WI38 (cell line): ENCODE results near the gene FOXO6.

Experiments used
- H3K4me3 ChIP-seq: 2 replicates; pipeline ENCODE4 v1.5.1; 2011; ENCODE audit warnings: low read depth, mild to moderate bottlenecking, control low read depth, low read length
- TF ChIP-seq, protein P1 (sequence below): IDR thresholded peaks from 2 replicates; pipeline ENCODE4 v1.5.1; 2012; ENCODE audit warnings: low read depth, mild to moderate bottlenecking, control low read depth, low read length

FOXO6 gene

DNA sequence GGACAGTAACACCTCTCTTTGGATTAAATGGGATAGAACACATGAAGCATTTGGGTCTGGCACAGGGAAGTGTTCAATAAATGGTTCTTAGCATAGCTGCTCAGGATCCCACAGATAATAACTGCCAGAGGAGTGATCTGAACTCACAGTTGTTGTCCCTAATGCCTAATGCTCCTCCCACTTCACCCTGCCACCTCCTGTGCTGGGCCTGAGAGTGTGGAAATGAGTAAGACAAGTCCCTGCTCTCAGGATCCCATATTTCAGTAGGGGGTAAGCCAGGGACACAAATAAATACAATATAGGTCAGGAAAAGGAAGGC is 19.9 kb upstream of the FOXO6 start:
- no peak overlapping the region for H3K4me3 ChIP-seq
- TF ChIP-seq, protein P1, sequence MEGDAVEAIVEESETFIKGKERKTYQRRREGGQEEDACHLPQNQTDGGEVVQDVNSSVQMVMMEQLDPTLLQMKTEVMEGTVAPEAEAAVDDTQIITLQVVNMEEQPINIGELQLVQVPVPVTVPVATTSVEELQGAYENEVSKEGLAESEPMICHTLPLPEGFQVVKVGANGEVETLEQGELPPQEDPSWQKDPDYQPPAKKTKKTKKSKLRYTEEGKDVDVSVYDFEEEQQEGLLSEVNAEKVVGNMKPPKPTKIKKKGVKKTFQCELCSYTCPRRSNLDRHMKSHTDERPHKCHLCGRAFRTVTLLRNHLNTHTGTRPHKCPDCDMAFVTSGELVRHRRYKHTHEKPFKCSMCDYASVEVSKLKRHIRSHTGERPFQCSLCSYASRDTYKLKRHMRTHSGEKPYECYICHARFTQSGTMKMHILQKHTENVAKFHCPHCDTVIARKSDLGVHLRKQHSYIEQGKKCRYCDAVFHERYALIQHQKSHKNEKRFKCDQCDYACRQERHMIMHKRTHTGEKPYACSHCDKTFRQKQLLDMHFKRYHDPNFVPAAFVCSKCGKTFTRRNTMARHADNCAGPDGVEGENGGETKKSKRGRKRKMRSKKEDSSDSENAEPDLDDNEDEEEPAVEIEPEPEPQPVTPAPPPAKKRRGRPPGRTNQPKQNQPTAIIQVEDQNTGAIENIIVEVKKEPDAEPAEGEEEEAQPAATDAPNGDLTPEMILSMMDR: no peak

DNA sequence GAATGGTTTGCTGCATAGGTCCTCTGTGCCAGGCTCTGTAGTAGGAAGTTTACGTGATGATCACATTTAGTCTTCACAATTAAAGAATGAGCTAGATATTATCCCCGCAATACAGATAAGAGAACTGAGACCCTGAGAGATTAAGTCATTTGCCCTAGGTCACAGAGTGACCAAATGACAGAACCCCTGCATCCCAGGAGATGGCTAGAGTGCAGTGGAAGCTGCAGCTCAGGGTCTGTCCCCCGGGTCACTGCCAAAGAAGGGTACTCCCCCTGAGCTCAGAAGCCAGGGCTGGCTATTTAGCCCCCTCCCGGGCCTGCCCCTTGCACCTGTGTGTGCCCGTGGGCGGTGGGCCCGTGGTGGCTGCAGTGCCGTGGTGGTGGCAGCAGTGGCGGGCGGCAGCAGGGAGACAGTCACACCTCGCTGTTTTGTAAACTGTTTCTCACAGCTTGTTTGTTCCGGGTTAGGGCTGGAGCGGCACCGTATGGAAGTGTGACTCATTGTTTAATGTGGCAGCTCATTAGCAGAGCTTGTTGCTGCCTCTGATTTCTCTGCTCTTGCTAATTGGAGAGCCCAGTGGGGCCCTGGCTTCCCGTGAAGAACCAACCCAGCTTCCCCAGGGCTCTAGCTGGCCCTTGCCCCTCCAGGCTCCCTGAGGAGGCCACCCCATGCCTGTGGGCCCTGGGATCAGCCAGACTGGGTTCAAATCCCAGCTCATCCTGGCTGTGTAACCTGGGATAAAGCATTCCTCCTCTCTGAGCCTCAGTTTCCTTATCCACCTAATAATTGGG is 19.3 kb upstream of the FOXO6 start:
- TF ChIP-seq, protein P1: no peak
- H3K4me3 ChIP-seq: no peak overlapping the region

DNA sequence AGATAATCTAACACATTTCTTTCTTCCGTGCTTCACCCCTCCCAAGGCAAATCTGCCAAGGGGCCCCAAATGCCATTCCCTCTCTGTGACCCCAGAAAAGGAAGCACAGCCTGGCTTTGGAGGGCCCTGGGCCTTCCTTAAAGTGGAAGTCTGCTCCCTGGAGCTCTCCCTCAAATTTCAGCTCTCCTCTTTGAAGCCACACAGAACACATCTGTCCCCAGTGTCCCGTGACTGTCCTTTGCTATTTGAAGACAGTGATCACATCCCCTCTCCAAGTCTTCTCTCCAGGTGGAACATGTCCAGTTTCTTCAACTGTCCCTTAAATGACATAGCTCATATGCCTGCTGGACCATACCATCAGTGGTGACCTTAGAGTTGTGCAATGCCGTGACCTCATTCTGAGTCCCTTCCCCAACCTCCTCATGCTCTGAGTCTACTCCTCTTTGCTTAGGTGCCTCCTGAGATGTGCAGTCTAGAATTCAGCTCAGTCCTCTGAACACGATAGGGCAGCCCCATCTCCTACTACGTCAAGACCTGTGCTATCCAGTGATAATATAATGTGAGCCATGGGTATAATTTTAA is 18.4 kb upstream of the FOXO6 start:
- no peak overlapping the region for H3K4me3 ChIP-seq
- TF ChIP-seq, protein P1: no peak

DNA sequence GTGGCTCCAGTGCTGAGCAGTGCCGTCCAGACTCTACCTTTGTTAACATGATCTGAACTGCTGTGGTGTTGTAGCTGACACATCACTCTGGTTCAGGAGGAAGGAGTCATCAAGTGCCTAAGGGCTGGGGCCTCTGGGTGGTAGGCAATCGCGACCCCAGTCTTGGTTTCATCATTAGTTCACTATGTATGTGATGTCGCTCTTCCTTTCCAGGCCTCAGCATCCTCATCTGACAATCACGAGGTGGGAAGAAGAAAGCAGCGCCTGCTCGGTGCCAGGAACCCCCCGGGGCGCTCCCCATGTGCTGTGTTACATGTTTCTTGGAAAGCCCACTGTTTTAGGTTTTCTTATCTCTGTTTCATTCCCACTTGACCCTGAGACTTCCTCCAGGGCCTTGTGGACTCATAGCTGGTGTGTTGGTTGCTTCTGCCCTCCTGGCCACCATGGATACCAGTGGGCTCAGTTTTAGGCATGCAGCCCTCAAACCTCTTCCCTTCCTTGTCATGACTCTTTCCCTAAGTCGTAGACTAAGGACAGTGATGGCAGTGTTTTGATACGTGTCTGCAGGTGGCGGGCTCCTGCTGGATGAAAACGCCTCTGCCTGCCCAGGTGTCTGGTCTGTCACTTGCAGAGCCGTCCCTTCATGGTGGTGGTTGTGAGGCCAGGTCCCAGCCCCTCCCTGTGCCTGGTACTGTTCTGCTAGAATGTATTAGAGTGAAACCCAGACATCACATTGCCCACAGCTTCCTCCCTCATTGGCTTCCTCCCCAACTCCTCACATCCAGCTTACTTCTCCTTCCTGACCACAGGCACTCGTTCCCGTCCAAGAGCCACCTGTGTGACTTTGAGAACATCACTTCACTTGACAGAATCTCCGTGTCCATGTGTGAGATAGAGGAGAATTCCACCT is 17.2 kb upstream of the FOXO6 start:
- TF ChIP-seq, protein P1: no peak
- H3K4me3 ChIP-seq: no peak overlapping the region

DNA sequence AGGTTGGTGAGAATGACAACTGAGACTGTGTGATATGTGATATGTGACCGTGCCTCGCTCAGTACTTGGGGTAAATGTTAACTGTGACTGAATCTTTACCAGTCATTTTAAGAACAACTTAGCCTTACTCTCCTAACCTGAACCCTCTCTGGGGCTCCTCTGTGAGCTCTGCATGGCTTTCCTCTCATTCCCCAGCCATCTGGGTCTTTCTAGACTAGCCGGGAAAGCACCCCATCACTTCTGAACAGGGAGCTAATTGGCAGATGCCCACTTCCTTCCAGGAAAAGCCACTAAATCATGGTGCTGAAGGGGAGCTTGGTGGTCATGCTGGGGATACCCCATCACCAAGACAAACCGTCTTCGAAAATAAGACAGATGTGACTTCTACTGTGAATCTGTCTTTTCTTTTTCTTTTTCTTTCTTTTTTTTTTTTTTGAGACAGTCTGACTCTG is 16.5 kb upstream of the FOXO6 start:
- TF ChIP-seq, protein P1: no peak
- no peak overlapping the region for H3K4me3 ChIP-seq

DNA sequence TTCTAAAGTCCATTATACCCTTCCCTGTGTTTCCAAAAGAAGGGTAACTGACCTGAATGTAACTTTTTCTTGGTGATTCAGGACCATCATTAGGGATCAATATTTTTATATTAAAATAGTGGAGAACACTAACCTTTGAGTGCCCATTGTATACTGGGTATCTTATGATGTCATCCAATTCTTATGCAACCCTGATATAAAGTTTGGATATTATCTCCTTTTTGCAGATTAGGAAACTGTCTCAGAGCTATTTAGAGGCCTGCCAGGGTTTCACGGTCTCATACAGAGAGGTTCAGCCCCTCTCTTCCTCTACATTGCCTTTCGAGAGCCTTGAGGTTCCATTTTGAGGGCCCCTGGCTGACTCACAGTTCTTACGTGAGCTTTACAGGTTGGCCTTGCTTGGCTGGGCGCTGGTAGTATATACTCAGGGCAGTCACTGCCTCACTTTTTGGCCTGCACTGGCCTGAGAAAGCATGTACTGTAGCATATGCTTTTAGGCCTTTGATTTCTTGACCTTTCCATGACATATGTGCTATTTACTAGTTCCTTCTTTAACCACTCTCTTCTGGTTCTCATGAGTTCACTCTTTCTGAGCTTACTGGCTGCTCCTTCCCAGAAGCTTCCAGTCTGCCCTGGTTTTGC is 15.7 kb upstream of the FOXO6 start:
- TF ChIP-seq, protein P1: no peak
- no peak overlapping the region for H3K4me3 ChIP-seq
